Epithelial cell of esophagus (primary cell): Measurements from ENCODE around the gene SYNC.
"Not testable (repeated sequence)": the region's sequence is repeated elsewhere in the genome, so short reads cannot be mapped to it uniquely, and the experiment has no call there.

Experiments used
- DNase-seq: peaks from one replicate; pipeline ENCODE4 v3.0.0; 2010; ENCODE audit warnings: low read depth
- H3K4me3 ChIP-seq: 2 replicates; pipeline ENCODE4 v1.5.1; 2011; ENCODE audit warnings: mild to moderate bottlenecking, low read length, control low read depth
- TF ChIP-seq, protein P1 (sequence below): IDR thresholded peaks from 2 replicates; pipeline ENCODE4 v1.5.1; 2011; ENCODE audit warnings: low read depth, mild to moderate bottlenecking, low read length, control low read depth, inconsistent platforms; ENCODE audit not compliant: insufficient read depth; ENCODE audit errors: missing control alignments

The SYNC gene

DNA sequence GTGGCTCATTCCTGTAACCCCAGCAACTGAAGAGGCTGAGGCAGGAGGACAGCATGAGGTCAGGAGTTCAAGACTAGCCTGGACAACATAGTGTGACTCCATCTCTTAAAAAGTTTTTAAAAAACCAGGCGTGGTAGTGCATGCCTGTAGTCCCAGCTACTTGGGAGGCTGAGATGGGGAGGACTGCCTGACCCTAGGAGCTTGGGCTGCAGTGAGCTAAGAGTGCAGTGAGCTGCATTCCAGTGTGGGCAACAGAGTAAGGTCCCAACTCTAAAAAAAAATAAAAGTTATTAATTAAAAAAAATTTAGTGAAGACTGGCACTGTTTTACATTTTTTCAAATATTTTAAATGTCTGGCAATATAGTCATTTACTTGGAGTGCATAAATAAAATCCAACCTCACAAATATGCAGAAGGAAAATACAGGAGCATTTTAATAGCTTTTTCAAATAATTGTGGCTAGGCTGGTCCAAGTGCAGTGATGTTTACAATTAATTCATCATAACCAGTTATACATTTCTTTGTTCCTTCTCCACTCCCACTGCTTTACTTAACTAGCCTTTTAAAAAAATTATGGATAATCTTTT lies 63.0 kb downstream of the SYNC start:
- no peak overlapping the region for H3K4me3 ChIP-seq
- TF ChIP-seq, protein P1, sequence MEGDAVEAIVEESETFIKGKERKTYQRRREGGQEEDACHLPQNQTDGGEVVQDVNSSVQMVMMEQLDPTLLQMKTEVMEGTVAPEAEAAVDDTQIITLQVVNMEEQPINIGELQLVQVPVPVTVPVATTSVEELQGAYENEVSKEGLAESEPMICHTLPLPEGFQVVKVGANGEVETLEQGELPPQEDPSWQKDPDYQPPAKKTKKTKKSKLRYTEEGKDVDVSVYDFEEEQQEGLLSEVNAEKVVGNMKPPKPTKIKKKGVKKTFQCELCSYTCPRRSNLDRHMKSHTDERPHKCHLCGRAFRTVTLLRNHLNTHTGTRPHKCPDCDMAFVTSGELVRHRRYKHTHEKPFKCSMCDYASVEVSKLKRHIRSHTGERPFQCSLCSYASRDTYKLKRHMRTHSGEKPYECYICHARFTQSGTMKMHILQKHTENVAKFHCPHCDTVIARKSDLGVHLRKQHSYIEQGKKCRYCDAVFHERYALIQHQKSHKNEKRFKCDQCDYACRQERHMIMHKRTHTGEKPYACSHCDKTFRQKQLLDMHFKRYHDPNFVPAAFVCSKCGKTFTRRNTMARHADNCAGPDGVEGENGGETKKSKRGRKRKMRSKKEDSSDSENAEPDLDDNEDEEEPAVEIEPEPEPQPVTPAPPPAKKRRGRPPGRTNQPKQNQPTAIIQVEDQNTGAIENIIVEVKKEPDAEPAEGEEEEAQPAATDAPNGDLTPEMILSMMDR, result no peak

DNA sequence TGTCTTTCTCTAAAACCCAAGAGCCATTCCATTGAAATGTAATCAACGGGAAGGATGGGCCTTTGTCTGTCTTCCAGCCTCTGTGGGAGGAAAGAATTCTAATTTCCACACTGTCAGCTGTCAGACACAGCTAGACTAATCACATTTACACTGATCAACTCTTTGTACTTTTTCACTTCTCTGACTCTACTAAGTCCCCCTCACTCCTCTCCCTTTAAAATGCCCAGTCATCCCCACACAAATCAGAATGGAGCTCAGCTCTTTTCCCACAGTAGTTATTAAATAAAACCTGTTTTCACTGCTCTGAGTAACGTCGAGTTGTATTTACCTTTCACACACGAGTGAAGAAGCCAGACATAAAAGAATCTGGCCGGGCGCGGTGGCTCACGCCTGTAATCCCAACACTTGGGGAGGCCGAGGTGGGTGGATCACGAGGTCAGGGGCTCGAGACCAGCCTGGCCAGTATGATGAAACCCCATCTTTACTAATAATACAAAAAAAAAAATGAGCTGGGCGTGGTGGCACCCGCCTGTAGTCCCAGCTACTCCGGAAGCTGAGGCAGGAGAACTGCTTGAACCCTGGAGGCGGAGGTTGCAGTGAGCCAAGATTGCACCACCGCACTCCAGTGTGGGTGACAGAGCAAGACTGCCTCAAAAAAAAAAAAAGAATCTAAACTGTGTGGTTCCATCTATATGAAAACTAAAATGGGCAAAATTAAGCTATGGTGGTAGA lies 65.5 kb downstream of the SYNC start:
- peak; percentile 73 for DNase-seq
- no peak overlapping the region for H3K4me3 ChIP-seq
- TF ChIP-seq, protein P1, result no peak

More for the DNA sequence above, 63.0 kb downstream of the SYNC start:
- DNase-seq, result no peak

DNA sequence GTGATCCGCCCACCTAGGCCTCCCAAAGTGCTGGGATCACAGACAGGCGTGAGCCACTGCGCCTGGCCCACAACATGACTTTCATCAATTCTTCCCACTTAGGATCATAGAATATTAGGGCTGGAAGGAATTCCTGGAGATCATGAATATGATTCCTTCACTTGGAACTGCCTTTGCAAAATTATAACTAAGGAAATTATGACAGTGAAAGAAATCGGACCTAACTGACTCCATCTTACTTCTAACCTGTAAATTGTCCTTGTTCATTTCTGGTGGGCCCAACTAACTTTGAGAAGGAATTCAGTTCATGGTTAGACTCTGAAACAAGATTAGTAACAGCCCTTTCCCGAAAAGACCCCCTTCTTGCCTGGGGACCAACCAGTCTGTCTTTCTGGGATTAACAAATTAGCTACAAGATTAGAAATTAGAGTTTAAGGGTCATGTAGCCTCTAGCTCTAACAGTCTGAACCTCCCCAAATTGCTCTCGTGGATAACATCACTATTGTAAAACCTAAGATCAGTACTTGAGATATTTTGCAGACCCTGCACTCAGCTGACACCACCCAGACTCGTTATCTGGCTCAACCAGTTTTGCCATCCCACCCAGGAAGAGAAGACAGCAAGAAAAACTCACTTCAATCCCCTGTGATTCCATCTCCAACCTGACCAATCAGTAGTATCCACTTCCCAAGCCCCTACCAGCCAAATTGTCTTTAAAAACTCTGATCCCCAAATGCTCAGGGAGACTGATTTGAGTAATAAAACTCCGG lies 66.9 kb downstream of the SYNC start:
- TF ChIP-seq, protein P1, result no peak
- no peak overlapping the region for H3K4me3 ChIP-seq
- DNase-seq, result no peak

DNA sequence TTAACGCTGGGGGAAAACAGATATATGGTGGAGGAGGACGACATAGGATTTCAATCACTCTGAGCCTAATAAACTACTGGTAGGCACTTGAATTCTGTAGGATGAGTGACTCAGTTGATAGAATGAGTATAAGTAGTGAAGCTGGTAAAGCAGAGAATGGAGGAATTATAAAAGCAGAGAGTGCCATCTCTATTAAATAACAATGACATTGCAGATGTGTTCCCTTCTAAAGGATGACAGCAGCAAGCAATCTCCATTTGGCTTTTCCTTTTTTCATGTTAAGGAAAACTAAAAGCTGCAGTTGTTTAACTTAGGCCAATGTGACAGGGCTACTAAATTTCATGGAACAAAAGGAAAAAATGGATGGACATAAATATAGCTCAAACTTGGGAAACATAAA lies 69.7 kb downstream of the SYNC start:
- no peak overlapping the region for H3K4me3 ChIP-seq
- no peak for DNase-seq
- TF ChIP-seq, protein P1, result no peak

DNA sequence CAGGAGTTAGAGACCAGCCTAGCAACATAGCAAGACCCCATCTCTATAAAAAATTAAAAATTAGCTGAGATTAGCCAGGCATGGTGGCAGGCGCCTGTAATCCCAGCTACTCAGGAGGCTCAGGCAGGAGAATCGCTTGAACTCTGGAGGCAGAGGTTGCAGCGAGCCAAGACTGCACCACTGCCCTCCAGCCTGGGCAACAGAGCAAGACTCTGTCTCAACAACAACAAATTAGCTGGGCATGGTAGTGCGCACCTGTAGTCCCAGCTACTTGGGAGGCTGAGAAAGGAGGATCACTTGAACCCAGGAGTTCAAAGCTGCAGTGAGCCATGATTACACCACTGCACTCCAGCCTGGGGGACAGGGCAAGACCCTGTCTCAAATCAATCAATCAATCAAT lies 72.4 kb downstream of the SYNC start:
- not testable (repeated sequence) for DNase-seq, H3K4me3 ChIP-seq
